Activated CD8-positive, alpha-beta memory T cell treated with anti-CD3 and anti-CD28 coated beads, Interleukin-2, amount 50 U/mL, for 24 hours (primary cell): ENCODE results near the gene ZSCAN5B.
"Not testable (repeated sequence)": the region's sequence is repeated elsewhere in the genome, so short reads cannot be mapped to it uniquely, and the experiment has no call there.

ENCODE experiments used
- DNase-seq: peaks from one replicate; pipeline ENCODE4 v3.0.0-alpha.2; 2020; ENCODE audit errors: extremely low read depth

ZSCAN5B gene, protein sequence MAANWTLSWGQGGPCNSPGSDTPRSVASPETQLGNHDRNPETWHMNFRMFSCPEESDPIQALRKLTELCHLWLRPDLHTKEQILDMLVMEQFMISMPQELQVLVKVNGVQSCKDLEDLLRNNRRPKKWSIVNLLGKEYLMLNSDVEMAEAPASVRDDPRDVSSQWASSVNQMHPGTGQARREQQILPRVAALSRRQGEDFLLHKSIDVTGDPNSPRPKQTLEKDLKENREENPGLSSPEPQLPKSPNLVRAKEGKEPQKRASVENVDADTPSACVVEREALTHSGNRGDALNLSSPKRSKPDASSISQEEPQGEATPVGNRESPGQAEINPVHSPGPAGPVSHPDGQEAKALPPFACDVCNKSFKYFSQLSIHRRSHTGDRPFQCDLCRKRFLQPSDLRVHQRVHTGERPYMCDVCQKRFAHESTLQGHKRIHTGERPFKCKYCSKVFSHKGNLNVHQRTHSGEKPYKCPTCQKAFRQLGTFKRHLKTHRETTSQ

GRCh38 chr19:56197646-56198045 is at the start of gene ZSCAN5B:
Gene ZSCAN5B, minus strand, starts transcription at chr19:56197783. Its CDS starts 4,731 bp downstream, at chr19:56193052.
- not testable (repeated sequence) for DNase-seq

DNA sequence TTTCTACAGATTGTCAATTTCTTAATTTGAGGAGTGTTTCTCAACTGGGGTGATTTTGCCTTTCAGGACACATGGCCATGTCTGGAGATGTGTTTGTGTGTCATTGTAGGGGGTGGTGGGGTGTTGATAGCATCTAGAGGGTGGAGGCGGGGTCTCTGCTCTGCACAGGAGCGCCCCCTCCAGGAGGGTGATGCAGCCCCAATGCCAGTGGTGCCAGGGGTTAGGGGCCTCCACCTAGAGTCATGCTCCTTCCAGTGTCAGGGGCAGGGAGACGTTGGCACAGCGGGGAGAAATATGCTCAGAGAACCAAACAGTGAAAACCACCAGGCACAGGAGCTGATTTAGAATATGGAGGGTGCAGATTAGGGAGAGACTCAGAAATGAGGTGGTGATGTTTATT is 48.2 kb upstream of the ZSCAN5B start:
- DNase-seq, result not testable (repeated sequence)

DNA sequence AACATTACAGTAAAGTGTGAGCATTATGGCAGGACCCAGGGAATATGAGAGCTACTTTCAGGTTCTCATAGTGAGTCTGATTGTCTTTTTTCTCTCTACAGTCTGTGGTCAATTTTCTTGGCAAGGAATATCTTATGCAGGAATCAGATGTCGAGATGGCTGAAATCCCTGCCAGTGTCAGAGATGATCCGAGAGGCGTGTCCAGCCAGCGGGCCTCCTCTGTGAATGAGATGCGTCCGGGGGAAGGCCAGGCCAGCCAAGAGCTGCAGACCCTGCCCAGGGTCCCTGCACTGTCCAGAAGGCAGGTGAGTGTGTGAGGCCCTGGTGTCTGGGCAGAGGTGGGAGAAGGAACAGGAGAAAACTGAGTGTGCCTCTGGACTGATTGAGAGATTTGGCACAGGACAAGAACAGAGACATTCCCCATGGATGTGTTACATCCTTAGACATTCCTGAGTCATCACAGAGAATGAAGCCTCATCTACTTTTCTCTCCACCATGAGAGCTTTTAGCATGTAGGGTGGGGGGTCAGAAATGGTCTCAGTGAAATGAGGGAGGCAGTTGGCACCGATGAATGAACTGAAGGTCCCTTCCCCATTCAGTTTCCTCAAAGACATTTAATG is 47.6 kb upstream of the ZSCAN5B start:
- DNase-seq, result no peak

DNA sequence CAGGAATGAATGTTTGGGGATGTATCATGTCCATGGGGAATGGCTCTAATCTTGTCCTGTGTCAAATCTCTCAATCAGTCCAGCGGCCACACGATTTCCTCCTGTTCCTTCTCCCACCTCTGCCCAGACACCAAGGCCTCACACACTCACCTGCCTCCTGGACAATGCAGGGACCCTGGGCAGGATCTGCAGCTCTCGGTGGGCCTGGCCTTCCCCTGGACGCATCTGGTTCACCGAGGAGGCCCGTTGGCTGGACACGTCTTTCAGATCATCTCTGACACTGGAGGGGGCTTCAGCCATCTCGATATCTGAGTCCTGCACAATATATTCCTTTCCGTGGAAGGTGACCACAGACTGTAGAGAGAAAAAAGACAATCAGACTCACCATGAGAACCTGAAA is 25.9 kb upstream of the ZSCAN5B start:
- no peak for DNase-seq

DNA sequence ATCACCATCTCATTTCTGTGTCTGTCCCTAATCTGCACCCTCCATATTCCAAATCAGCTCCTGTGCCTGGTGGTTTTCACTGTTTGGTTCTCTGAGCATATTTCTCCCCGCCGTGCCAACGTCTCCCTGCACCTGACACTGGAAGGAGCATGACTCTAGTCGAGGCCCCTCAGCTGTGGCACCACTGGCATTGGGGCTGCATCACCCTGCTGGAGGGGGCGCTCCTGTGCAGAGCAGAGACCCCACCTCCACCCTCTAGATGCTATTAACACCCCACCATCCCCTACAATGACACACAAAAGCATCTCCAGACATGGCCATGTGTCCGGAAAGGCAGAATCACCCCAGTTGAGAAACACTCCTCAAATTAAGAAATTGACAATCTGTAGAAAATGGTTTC is 25.3 kb upstream of the ZSCAN5B start:
- no peak for DNase-seq

GRCh38 chr19:56221851-56222250 is 24.3 kb upstream of the ZSCAN5B start:
- no peak for DNase-seq

GRCh38 chr19:56221442-56221841 is 23.9 kb upstream of the ZSCAN5B start:
- DNase-seq, result not testable (repeated sequence)

GRCh38 chr19:56218961-56219360 is 21.4 kb upstream of the ZSCAN5B start:
- no peak for DNase-seq

- DNase-seq, result no peak
Observed at GRCh38 chr19:56217039-56217949, 19.7 kb upstream of the ZSCAN5B start.

DNA sequence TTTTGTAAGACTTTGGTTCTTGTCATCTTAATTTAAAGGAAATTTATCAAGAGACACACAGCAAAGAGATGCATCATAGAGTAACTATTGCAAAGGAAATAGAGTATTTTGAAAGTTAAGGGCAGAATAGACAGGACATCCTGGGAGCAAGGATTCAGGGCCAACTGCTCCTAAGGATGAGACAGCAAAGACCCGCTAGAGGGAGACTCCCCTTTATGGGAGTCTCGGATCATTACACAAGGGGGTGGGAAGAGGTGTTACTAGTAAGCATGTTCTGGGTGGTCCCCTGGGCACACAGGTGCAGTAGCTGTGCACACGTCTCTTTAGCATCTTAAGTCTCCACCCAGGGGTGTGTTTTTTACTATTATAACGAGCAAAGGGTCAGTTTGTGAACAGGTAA is 14.1 kb upstream of the ZSCAN5B start:
- no peak for DNase-seq

GRCh38 chr19:56210036-56210435 is 12.5 kb upstream of the ZSCAN5B start:
- not testable (repeated sequence) for DNase-seq

DNA sequence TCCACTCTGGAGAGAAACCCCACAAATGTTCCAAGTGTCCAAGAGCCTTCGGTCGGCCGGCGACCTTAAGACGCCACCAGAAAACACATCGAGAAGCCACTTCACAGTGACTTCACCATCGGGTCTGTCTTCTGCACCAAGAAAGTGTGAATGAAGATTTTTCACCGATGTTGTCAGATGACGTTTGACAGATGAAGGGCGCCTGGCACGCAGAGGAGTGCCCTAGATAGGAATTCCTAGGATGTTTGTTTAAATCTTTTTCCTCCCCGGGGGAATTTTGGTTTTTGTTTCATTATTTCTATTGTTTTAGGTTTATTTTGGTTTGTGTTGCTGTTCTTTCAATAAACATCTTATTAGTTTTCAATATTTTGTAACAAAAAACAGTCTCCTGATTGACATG is 11.5 kb upstream of the ZSCAN5B start:
- DNase-seq, result no peak

GRCh38 chr19:56207581-56207980 is 10.0 kb upstream of the ZSCAN5B start:
- not testable (repeated sequence) for DNase-seq

DNA sequence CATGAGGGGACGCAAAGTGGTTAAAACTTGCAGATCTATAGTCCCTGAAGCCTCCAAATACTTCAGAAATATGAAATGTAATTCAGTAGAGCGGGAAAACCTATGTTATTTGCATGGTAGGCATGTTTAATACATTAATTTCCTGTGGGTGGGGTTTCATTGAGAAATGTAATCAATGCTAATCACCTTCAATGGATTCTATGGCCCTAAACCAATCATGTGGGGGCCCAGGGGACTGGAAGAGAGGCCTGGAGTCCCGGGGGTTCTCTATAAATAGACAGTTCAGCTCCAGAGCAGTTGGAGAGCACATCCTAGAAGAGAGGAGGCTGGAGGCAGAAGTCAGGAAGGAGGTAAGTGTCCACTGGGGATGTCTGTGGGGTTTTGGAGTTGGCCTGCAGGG is 4.4 kb upstream of the ZSCAN5B start, which contains the start of gene ZSCAN5C:
Gene ZSCAN5C, plus strand, starts transcription at position 301 of the 400 bp plus-strand sequence. CDS start 3,641 bp downstream, outside the sequence.
- DNase-seq, result no peak

- no peak for DNase-seq
Observed at GRCh38 chr19:56199687-56200086, 2.1 kb upstream of the ZSCAN5B start.

GRCh38 chr19:56193981-56194640 is 3.5 kb downstream of the ZSCAN5B start:
- DNase-seq, result no peak

DNA sequence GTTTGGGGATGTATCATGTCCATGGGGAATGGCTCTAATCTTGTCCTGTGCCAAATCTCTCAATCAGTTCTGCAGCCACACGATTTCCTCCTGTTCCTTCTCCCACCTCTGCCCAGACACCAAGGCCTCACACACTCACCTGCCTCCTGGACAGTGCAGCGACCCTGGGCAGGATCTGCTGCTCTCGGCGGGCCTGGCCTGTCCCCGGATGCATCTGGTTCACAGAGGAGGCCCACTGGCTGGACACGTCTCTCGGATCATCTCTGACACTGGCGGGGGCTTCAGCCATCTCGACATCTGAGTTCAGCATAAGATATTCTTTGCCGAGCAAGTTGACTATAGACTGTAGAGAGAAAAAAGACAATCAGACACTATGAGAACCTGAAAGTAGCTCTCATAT is 5.9 kb downstream of the ZSCAN5B start:
- DNase-seq, result no peak

GRCh38 chr19:56191115-56191514 is 6.5 kb downstream of the ZSCAN5B start:
- DNase-seq, result no peak

DNA sequence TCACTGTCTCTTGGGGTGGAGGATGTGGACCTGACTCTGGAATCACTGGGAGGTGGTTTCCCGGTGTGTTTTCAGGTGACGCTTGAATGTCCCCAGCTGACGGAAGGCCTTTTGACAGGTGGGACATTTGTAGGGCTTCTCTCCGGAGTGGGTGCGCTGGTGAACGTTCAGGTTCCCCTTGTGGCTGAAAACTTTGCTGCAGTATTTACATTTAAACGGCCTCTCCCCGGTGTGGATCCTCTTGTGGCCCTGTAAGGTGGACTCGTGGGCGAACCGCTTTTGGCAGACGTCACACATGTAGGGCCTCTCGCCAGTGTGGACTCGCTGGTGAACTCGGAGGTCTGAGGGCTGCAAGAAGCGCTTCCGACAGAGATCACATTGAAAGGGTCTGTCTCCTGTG is 7.8 kb downstream of the ZSCAN5B start:
- no peak for DNase-seq

DNA sequence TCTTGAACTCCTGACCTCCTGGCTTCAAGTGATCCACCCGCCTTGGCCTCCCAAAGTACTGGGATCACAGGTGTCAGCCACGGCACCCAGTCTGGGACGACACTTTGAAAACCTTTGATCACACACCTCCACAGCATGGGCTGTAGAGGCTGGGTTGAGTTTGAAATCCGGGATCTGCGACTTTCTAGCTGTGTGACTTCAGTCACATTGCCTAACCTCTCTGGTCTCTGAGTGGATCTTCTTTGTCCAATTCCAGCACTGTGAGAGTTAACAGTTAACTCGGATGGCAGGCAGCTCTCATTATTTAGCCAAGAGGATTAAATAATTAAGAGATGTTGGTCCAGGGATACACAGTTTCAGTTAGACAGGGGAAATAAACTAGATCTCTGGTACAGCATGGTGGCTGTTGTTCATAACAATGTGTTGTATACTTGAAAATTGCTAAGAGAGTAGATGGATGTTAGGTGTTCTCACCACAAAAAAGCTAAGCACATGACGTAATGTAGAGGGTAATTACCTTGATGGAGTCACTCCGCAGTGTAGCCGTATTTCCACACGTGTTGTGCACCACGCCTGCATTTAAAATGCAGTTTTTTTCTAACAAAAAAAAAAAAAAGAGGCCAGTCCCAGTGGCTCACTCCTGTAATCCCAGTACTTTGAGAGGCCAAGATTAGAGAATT is 19.9 kb downstream of the ZSCAN5B start:
- no peak for DNase-seq

- DNase-seq, result no peak
Observed at GRCh38 chr19:56176881-56177280, 20.7 kb downstream of the ZSCAN5B start.
